DMS 273 treated with DMSO at 0.1 percent for 48 hours (cell line): Measurements from ENCODE around the gene NEK6.

Experiments
- DNase-seq: peaks from one replicate; lab custom pipeline; 2025; lab: John Stamatoyannopoulos, UW

NEK6 gene

DNA sequence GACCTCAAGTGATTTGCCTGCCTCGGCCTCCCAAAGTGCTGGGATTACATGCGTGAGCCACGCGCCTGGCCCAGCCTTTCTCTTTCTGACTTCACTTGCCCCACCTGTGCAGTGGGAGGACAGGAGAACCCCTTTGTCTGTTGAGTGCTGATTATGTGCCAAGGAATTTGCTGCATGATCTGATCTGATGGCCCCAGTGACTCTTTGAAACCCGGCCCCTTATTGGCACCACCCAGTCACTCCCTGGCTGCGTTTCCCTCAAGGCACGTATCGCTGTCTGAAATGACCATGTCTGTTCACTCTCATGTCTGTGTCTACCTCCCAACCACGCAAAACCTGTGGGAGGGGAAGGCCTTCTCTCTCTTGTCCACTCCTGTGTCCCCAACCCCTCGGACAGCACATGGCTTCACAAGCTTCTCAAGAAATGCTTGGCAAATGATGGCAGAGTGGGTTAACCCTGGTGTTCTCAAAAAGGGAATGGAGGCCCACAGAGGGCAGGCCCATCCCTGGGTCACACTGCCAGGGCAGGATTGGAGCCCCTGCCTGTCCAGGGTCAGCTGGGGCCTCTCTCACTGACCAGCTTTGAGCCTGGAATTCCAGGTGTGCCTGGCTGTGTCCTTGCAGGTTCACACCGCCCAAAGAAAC lies 21.9 kb downstream of the NEK6 start:
- DNase-seq: no peak

GRCh38 chr9:124280176-124280691 lies 22.5 kb downstream of the NEK6 start:
- no peak for DNase-seq

DNA sequence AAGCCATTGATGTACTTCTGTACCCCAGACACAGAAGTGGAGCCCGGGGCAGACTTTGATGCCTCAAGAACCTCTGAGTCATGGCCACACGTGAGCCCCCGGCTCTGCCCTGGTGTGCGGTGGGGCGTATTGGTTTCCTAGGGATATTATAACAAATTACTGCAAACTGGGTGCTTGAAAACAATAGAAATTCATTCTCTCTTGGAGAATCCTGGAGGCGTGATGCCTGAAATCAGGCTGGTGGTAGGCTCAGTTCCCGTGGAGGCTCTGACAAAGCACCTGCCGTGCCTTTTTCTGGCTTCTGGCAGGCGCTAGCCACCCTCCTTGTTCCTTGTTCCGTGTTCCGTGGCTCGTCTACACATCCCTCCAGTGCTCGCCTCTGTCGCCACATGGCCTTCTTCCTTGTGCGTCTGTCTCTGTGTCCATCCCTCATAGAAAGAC lies 24.2 kb downstream of the NEK6 start:
- no peak for DNase-seq

GRCh38 chr9:124282442-124283227 lies 24.9 kb downstream of the NEK6 start:
- DNase-seq: no peak

DNA sequence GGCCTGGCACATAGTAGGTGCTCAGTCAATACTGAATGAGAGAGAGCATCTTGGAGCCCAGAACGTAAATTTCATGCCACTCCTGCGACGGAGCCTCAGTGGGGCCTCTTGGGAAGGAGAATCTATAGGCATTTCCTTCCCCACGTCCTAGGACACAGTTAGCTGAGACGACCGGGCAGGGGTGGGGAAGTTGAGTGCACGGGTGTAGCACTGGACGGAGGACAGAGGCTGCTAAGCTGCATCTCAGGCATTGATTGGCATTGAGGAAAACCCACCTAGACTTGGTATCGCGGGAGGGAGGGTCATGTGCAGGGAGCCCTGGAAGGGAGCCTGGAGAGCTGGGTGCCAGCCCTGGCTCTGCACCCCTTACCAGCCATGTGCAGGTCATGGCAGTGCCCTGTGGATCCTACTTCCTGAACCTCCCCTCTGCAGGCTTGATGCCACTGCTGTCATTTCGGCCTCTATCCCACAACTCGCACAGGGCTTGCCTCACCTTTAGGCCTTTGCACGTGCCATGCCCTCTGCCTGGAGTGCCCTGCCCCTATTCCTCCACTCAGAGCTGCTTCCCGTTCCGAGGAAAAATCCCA lies 25.6 kb downstream of the NEK6 start:
- DNase-seq: no peak

- DNase-seq: no peak
Measured at GRCh38 chr9:124284237-124284831, 26.6 kb downstream of the NEK6 start.

DNA sequence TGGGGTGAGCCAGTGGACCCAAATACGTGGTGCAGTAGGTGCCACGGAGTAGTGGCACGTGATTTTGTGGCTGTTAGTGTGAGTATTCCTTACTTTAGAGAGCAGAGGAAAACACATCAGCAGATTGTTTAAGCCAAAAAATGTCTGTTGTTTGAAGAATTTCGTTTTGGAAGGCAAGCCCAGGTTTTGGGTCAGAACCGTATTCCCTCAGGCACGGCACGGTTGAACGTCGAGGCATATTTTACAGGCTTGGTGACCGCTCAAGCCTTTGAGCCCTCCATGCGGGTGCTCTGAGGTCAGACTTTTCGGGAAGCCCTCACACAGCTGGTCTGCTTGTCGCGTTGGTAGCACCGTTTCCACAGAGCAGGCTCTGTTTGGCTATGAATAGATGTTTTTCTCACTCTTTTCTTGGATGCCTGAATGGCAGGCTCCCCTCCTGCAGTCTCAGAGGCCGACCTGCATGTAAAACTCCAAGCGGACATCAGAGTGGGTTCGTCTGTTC lies 27.2 kb downstream of the NEK6 start:
- DNase-seq: no peak

DNA sequence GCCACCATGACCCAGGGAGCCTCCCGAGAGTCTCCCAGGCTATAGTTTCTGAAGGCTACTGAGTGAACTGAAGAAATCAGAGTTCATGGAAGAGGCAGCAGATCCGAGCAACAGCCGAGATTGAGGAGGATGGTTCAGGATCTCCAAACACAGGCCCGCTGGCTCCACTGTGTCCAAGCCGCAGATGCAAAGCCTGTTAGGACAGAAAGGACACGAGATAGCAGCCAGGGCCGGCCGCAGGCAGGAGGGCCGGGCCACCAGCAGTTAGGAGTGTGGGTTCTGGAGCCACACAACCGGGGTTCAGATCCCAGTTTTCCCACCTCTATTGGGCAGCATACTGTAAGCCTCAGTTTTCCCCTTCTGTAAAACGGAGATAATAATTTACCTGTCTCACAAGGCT lies 27.7 kb downstream of the NEK6 start:
- no peak for DNase-seq

DNA sequence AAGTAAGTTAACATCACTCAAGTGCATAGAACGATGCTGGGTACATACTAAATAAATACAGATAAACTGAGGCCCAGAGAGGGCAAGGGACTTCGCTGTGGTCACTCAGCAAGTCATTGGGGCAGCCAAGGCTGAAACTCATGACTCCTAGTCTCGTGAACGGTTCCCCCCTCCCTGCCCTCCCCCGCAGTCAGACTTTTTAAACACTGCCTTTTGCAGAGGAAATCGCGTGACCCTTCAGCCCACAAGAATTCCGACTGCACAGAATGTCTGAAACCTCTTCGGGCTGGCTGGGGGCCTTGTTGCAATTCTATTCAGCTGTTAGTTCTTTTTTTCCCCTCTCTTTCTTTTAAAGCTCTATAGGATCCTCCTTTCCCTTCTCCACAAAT lies 28.1 kb downstream of the NEK6 start:
- no peak for DNase-seq

GRCh38 chr9:124286292-124286931 lies 28.7 kb downstream of the NEK6 start:
- no peak for DNase-seq

GRCh38 chr9:124290053-124290591 lies 32.4 kb downstream of the NEK6 start:
- no peak for DNase-seq

DNA sequence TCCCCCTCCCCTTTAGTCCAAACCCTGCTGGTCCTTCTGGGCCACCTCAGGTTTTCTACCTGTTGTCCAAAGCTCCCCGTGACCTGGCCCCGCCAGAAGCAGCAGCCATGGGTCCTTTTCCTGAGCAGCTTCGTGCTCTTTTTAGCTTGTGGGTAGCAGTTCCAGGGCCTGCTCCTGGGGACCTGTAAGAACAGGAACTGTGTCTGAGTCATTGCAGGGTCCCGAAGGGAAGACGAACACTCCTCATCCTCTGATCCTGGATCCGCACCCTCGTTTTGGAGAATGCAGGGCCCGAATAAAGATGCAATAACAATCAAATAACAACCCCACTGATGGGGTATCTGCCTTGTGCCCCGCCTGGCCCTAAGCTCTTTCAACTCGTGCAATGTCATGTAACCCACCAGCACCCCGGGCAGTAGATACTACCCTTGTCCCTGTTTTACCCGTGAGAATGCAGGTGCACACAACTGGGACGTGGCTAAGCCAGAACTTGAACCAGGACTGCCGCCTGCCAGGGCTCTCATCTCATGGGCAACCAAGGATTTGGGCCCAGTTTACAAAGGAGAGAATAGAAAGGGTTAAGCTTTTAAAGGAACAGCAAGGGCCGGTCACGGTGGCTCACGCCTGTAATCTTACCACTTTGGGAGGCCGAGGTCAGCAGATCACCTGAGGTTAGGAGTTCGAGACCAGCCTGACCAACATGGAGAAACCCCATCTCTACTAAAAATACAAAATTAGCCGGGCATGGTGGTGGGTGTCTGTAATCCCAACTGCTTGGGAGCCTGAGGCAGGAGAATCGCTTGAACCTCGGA lies 33.2 kb downstream of the NEK6 start:
- DNase-seq: no peak

GRCh38 chr9:124291801-124292396 lies 34.1 kb downstream of the NEK6 start:
- DNase-seq: no peak

DNA sequence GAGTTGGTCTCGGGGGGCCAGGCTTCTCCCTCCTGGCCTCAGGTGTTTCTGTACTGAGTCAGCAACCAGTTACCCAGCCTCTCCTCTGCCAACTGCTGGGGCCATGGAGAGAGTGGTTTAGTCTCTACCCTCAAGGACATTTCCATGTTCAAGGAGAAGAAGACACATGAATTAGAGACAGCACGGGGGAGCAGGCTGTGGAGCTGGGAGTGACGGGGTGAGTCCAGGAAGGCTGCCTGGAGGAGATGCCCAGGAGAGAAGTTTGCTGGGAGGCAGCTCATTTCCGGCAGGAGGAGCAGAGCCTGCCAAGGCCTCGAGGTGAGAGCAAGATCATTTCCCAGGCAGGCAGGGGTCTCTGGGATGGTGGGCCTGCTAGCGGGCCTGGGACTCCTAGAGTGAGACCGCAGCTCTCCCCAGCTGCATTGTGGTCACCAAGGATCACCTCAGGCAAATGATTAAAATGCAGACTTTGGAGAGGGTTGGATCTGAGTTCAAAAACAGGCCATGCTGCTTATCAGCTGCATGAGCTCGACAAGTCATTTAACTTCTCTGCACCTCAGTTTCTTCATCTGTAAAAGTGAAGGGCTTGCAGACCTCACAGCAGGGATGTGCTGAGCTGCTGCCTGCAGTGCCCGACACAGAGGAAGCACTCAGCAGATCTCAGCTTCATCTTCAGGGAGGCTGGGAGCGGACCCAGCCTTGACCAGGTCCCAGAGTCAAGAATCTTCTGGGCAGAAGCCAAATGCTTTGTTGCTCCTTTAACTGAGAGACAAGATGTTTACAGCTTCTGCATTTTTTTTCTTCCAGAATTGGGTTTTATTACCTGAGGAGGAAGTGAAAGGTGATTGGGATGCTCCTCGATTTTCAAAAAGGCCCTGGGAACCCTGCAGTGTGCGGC lies 35.2 kb downstream of the NEK6 start:
- no peak for DNase-seq

- no peak for DNase-seq
Measured at GRCh38 chr9:124293718-124294506, 36.2 kb downstream of the NEK6 start.

GRCh38 chr9:124295159-124295794 lies 37.5 kb downstream of the NEK6 start:
- DNase-seq: no peak

- DNase-seq: no peak
Measured at GRCh38 chr9:124296094-124296493, 38.3 kb downstream of the NEK6 start.
